Testis (tissue), 3 donors: ENCODE data around the gene CYB561A3. TPM values are rescaled to one million over a fixed set of nuclear protein-coding genes. Genes with fewer than 3 reads are reported as not detected.

Experiments
- DNase-seq: peaks from one replicate; pipeline ENCODE4 v3.0.0-alpha.2; 2019
- H3K27ac ChIP-seq, 2 donors: fragments of 200-600 bp; sonication (generic); one replicate each; pipeline ENCODE4 v1.5.1; 2019
- H3K27me3 ChIP-seq: fragments of 200-600 bp; sonication (generic); one replicate; pipeline ENCODE4 v1.5.1; 2019
- H3K36me3 ChIP-seq: fragments of 200-600 bp; sonication (generic); one replicate; pipeline ENCODE4 v1.5.1; 2017; ENCODE audit warnings: low read depth; ENCODE audit errors: missing control alignments
- H3K4me1 ChIP-seq: fragments of 200-600 bp; sonication (generic); one replicate; pipeline ENCODE4 v1.5.1; 2019
- H3K4me3 ChIP-seq, 2 donors: fragments of 200-600 bp; sonication (generic); one replicate each; pipeline ENCODE4 v1.5.1; 2017 to 2019
- H3K9me3 ChIP-seq: fragments of 200-600 bp; sonication (generic); one replicate; pipeline ENCODE4 v1.5.1; 2017
- POLR2A ChIP-seq: fragments of 450-650 bp; IDR thresholded peaks from one replicate; pipeline ENCODE4 v1.6.1; 2017; ENCODE audit warnings: antibody characterized with exemption, mild to moderate bottlenecking, moderate library complexity
- WGBS, 2 donors: methylation state at CpG; one replicate each; pipeline ENCODE4 v1.1.5; 2018; 5-methylcytosine and 5-hydroxymethylcytosine counted together
- intact Hi-C: fragments of 100-400 bp; cut with DNase I; formaldehyde crosslinking; loops from one replicate; pipeline ENCODE4 v1.15.1; 2023; ENCODE audit warnings: low total_unique reads
- polyA plus RNA-seq: library from polyadenylated mRNA; stranded (reverse); fragments of 350-450 nt; fragmentation: Illumina TruSeq; extraction: RNeasy Lipid Tissue Mini Kit (QIAGEN cat#74804); gene quantifications from one replicate; pipeline ENCODE4 v1.2.3, GENCODE V29; 2014; ENCODE audit warnings: low read depth, low replicate concordance; ENCODE audit not compliant: insufficient read depth
- total RNA-seq, 2 donors: library from RNA; depleted of rRNA; stranded (reverse); fragments of >200 nt; gene quantifications; one replicate each; pipeline ENCODE4 v1.2.3, GENCODE V29; 2016
- TF ChIP-seq, protein P1 (sequence below), 3 experiments: fragments of 450-650 bp in 2 of 3; fragments of 200-600 bp in 1 of 3; sonication (generic) in 1 of 3; IDR thresholded peaks; one replicate each; pipeline ENCODE4 v1.5.1; 2016 to 2019; ENCODE audit warnings: antibody characterized with exemption in 3 of 3, mild to moderate bottlenecking in 2 of 3, moderate library complexity in 1 of 3

CYB561A3 gene
- total and polyA plus RNA-seq, 3 donors from 2014 or later: 39.8 to 55.8 (median 41.7) TPM

DNA sequence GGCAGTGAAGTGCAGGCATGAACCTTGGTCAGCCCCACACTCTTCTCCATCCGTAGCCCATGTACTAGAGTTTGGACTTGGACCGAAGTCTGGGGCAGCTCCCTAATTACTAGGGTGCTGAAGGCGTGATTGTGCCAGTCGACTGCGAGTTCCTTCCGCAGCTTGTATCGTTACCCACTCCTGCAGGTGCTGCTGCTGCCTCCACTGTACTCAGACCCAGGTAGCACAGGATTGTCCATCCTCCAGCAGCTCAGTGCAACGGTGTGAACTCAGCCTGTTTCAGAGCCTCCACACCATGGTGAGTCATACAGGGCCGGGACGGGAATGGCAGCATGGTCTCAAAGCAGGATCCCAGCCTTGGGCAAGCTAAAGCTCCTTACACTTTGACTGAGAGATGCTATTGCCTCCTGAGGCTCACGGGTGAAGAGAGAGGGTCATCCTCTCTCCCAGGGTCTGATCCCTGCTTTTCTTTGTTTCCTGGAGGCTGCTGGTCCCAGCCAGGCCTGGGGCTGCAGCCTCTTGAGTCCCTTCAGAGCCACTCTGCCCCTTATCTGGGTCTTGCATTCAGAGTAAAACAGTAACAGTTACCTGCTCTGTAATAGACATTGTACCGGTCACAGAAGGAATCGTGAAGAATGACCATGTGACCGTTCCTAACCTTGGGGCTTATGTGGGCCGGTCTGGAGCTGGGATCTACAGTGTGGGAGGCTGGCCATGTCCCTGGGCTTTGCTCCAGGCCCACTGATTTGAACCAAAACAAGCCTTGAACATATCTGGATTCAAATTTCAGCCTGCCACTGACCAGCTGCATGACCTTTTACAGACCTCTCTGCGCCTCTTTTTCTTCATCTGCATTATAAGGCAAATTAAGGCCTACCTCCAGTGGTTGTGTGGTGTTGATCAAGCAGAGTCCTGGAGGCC, 27.0 kb downstream of the CYB561A3 start:
- Histone ChIP-seq H3K4me3 (no peak overlapping the region), H3K4me1 (peaks cover 49% of the 10 kb centered on the region), H3K36me3 (no peaks in the 10 kb centered on the region), H3K27me3 (no peaks in the 10 kb centered on the region), H3K9me3 (no peaks in the 10 kb centered on the region), H3K27ac (peak overlapping the region; percentile 82 to 95)
- intact Hi-C loops: loop anchor here (5.0 to 10.0 kb wide), 2 partner anchors 53 to 100 kb away; partner anchors contain the start of gene SDHAF2
- 37 to 50% methylated on average over 15 to 16 of the region's 16 CpGs for WGBS, 2 donors
- peak; percentile 90 for DNase-seq
- TF ChIP-seq, protein P1, sequence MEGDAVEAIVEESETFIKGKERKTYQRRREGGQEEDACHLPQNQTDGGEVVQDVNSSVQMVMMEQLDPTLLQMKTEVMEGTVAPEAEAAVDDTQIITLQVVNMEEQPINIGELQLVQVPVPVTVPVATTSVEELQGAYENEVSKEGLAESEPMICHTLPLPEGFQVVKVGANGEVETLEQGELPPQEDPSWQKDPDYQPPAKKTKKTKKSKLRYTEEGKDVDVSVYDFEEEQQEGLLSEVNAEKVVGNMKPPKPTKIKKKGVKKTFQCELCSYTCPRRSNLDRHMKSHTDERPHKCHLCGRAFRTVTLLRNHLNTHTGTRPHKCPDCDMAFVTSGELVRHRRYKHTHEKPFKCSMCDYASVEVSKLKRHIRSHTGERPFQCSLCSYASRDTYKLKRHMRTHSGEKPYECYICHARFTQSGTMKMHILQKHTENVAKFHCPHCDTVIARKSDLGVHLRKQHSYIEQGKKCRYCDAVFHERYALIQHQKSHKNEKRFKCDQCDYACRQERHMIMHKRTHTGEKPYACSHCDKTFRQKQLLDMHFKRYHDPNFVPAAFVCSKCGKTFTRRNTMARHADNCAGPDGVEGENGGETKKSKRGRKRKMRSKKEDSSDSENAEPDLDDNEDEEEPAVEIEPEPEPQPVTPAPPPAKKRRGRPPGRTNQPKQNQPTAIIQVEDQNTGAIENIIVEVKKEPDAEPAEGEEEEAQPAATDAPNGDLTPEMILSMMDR (IDR thresholded peaks at IDR 0.05): no peak
- TF ChIP-seq POLR2A: no peak

DNA sequence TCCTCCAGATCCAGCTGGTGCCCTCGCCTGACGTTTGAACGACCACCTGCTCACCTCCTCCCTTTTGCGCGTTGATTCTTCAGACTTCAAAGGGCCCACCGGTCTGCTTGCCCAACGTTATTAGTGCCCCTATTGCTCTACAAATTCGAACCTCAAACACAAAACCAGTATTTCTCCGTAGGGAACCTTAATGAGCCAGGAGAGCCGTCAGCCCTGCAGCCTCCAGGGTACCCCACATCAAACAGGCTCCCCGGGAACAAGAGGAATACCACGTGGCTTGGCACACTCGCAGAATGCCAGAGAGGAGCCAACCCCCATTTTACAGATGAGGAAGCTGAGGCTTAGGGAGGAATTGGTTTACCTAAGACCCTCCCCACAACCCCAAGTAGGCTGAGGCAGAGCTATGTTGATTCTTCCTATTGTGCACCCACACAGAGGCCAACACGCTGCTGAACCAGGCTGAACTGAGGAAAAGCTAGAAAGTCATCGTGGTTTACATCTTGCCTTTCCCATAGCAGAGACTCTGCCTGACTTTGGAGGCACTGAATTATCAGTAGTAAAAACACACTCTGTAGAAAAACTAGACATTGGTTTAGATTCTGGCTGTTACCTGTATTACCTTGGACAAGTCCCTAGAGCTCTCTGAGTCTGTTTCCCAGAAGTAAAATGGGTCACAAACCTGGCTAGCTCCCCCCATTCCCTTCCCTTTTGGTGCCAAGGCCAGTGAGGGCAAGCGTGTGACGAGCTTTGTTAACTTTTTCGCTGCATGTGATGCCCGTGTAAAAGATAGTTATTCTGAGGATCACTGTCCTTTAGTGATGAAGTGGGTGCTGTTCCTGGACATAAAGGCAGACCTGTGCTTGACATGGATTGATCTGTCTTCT, 27.9 kb downstream of the CYB561A3 start:
- TF ChIP-seq, protein P1 (IDR thresholded peaks at IDR 0.05): no peak
- TF ChIP-seq POLR2A: no peak
- Histone ChIP-seq H3K27me3 (no peaks in the 10 kb centered on the region), H3K9me3 (no peaks in the 10 kb centered on the region), H3K36me3 (no peaks in the 10 kb centered on the region), H3K4me3 (peak overlapping the region; percentile 85 to 91), H3K27ac (peak overlapping the region; percentile 82 to 95), H3K4me1 (peaks cover 56% of the 10 kb centered on the region)
- WGBS, 2 donors: 18% methylated on average over 19 of the region's 19 CpGs
- no peak for DNase-seq
- intact Hi-C loops: loop anchor here (10.0 kb wide), 1 partner anchor 101 kb away; the partner anchor contains the start of gene SDHAF2

DNA sequence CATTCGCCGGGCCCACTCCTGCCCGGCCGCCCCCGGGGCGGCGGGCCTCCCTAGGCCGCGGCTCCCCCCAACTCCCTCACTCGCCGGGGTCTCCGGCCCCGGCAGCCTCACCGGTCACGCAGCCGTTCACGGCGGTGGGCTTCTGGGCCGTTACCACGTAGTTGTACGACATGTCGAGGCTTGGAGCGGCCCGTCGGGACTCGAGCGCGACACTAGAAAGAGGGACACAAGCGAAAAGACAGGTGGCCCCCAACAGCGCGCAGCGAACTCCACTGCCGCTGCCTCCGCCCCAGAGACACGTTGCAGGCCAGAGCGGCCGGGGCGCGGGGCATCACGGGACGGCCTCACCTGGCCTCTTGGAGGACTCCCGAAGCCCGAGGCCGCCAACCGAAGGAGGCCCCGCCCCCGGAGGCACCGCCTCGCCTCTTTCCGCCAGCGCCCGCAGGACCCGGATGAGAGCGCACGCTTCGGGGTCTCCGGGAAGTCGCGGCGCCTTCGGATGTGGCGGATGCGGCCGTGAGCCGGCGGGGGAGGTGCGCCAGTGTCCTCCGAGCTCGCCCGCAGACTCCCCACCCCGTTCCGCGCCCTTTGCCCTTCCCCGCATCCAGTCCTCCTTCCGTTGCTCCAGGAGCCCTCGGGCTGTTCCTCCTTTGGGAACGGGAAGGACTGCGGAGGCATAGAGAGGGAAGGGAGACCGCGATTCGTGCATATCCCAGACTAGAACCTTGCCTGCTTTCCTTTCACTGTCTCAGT, 28.7 kb downstream of the CYB561A3 start, which contains the start of the genes DDB1 and TKFC:
Gene DDB1, minus strand, starts transcription at position 309 of the 753 bp plus-strand sequence. Its CDS starts 137 bp downstream, at position 172.
Gene TKFC, plus strand, starts transcription at position 432 of the 753 bp plus-strand sequence. CDS start 1,501 bp downstream, outside the sequence.
- Histone ChIP-seq H3K4me1 (peaks cover 56% of the 10 kb centered on the region), H3K27me3 (no peaks in the 10 kb centered on the region), H3K27ac (peak within 1 kb of the TSS; percentile 82 to 95), H3K9me3 (no peaks in the 10 kb centered on the region), H3K4me3 (peak within 1 kb of the TSS; percentile 85 to 91), H3K36me3 (no peaks in the 10 kb centered on the region)
- WGBS, 2 donors: 0% methylated on average over 3 to 81 of the region's 81 CpGs
- peak; percentile 97 for DNase-seq
- TF ChIP-seq, protein P1 (IDR thresholded peaks at IDR 0.05): peak in 1 of 3 experiments; percentile 2
- peak; percentile 57 for TF ChIP-seq POLR2A
- intact Hi-C loops: loop anchor here (10.0 kb wide), 1 partner anchor 102 kb away; the partner anchor contains the start of gene SDHAF2

DNA sequence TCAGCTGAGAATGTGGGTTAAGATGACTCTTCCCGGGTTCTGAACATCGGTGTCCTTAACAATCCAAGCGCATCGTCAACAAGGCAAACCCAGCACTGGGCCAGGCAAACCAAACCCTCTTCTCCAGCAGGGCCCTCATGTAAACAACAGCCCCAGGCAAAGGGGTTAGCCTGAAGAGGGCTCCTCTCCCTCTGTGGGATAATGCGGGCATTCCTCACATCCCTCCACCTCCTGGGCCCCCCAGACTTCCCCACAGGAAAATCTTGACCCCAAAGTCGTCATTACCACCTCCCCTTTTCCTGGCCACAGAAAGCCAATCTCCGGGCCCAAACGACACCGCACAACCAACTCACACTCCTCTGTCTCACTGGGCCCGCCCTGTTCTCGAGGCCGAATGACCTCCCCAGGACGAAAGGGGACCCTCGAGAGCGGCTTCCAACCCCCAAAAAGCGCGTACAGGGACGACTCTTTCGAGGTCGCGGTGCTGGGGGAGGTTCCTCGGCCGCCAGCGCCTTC, 29.3 kb downstream of the CYB561A3 start:
- H3K4me1 ChIP-seq: peaks cover 56% of the 10 kb centered on the region

More for the DNA sequence above, 29.3 kb downstream of the CYB561A3 start:
- peak overlapping the region; percentile 85 to 91 for H3K4me3 ChIP-seq
- peak; percentile 29 for DNase-seq
- H3K27me3 ChIP-seq: no peaks in the 10 kb centered on the region
- H3K36me3 ChIP-seq: no peaks in the 10 kb centered on the region
- WGBS, 2 donors: 0 to 1% methylated on average over 20 to 24 of the region's 24 CpGs
- TF ChIP-seq, protein P1 (IDR thresholded peaks at IDR 0.05): no peak
- no peak for TF ChIP-seq POLR2A
- intact Hi-C loops: loop anchor here (10.0 kb wide), 1 partner anchor 102 kb away; the partner anchor contains the start of gene SDHAF2
- peak overlapping the region; percentile 82 to 95 for H3K27ac ChIP-seq
- no peaks in the 10 kb centered on the region for H3K9me3 ChIP-seq
